ENCODE results near the gene MFRP.

The MFRP gene

GRCh38 chr11:119356349-119357031 lies 10.0 kb upstream of the MFRP start:
- peak; percentile 50 for DNase-seq

GRCh38 chr11:119355091-119355843 lies 8.8 kb upstream of the MFRP start:
- DNase-seq = no peak

GRCh38 chr11:119352857-119353260 lies 6.4 kb upstream of the MFRP start:
- no peak for DNase-seq

- no peak for DNase-seq
These were observed 4.7 kb upstream of the MFRP start for GRCh38 chr11:119351232-119351631.

- DNase-seq = no peak
These were observed 3.8 kb upstream of the MFRP start for GRCh38 chr11:119350302-119350701.

GRCh38 chr11:119347940-119348605 lies 1.6 kb upstream of the MFRP start:
- no peak for DNase-seq

- no peak for DNase-seq
These were observed 737 bp upstream of the MFRP start for GRCh38 chr11:119347242-119347641.

GRCh38 chr11:119345685-119346084 lies 820 bp downstream of the MFRP start:
- no peak for DNase-seq

- DNase-seq = no peak
These were observed 2.1 kb downstream of the MFRP start for GRCh38 chr11:119344291-119345010.

GRCh38 chr11:119343726-119344125 lies 2.8 kb downstream of the MFRP start:
- DNase-seq = no peak

GRCh38 chr11:119342362-119343130 lies 4.0 kb downstream of the MFRP start:
- DNase-seq = no peak

- no peak for DNase-seq
These were observed 4.5 kb downstream of the MFRP start for GRCh38 chr11:119342023-119342300.

GRCh38 chr11:119341222-119342022 lies 5.1 kb downstream of the MFRP start:
- DNase-seq = no peak

GRCh38 chr11:119340335-119341221 lies 5.9 kb downstream of the MFRP start, which contains the start of gene C1QTNF5:
Gene C1QTNF5, minus strand, starts transcription at chr11:119340883. Its CDS starts 486 bp downstream, at chr11:119340397.
- DNase-seq = no peak

- no peak for DNase-seq
These were observed 6.7 kb downstream of the MFRP start for GRCh38 chr11:119339589-119340334.

- DNase-seq = no peak
These were observed 7.4 kb downstream of the MFRP start for GRCh38 chr11:119338965-119339588.

GRCh38 chr11:119338318-119338890 lies 8.1 kb downstream of the MFRP start:
- no peak for DNase-seq

GRCh38 chr11:119337581-119338317 lies 8.8 kb downstream of the MFRP start:
- DNase-seq = peak; percentile 92
